ENCODE measurements around the gene DKK3.
A peak's percentile ranks its signal among the peaks of the same experiment; 100 is the strongest.

DKK3 gene

DNA sequence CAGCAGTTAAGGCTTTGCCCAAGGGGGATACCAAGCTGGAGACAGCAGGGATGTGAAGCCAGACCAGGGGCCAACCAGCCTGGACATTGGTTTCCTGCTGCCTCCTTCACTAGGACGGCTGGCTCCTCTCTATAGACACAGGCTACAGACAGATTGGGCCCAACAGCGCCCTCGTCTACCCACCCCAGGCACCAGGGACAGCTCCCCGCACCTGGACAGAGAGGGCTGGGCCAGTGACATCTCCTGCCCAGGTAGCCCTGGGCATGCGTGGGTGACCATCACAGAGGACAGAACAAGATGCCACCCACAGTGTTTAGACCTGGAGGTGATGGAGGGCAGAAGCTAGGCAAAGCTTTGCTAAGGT lies 1.2 kb downstream of the DKK3 start:
- CTCF ChIA-PET: interaction anchor here (0.6 to 4.3 kb wide), 8 partner anchors 9 to 281 kb away, joined by 3 to 19 read pairs (median 4); no protein-coding TSS in a partner anchor
- TF ChIP-seq, protein P1, sequence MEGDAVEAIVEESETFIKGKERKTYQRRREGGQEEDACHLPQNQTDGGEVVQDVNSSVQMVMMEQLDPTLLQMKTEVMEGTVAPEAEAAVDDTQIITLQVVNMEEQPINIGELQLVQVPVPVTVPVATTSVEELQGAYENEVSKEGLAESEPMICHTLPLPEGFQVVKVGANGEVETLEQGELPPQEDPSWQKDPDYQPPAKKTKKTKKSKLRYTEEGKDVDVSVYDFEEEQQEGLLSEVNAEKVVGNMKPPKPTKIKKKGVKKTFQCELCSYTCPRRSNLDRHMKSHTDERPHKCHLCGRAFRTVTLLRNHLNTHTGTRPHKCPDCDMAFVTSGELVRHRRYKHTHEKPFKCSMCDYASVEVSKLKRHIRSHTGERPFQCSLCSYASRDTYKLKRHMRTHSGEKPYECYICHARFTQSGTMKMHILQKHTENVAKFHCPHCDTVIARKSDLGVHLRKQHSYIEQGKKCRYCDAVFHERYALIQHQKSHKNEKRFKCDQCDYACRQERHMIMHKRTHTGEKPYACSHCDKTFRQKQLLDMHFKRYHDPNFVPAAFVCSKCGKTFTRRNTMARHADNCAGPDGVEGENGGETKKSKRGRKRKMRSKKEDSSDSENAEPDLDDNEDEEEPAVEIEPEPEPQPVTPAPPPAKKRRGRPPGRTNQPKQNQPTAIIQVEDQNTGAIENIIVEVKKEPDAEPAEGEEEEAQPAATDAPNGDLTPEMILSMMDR (IDR thresholded peaks at IDR 0.05; ENCODE audit: insufficient read depth, low read length, missing control alignments): no peak
- POLR2A ChIA-PET: interaction anchor here (0.6 to 0.8 kb wide), 3 partner anchors 9 to 30 kb away, joined by 3 to 4 read pairs (median 3); no protein-coding TSS in a partner anchor
- H3K4me3 ChIP-seq (ENCODE audit: low read depth, low read length): peak overlapping the region; percentile 94
- no peak for DNase-seq (ENCODE audit: low read depth, low spot score)

GRCh38 chr11:12006552-12007229 lies 1.7 kb downstream of the DKK3 start:
- POLR2A ChIA-PET: no interaction called here
- no peak for DNase-seq (ENCODE audit: low read depth, low spot score)
- peak overlapping the region; percentile 94 for H3K4me3 ChIP-seq (ENCODE audit: low read depth, low read length)
- TF ChIP-seq, protein P1 (IDR thresholded peaks at IDR 0.05; ENCODE audit: insufficient read depth, low read length, missing control alignments): no peak
- CTCF ChIA-PET: interaction anchor here (0.6 to 4.3 kb wide), 9 partner anchors 8 to 282 kb away, joined by 3 to 19 read pairs (median 5); no protein-coding TSS in a partner anchor

- CTCF ChIA-PET: interaction anchor here (1.2 to 4.3 kb wide), 7 partner anchors 11 to 207 kb away, joined by 3 to 19 read pairs (median 6); no protein-coding TSS in a partner anchor
- H3K4me3 ChIP-seq (ENCODE audit: low read depth, low read length): peak overlapping the region; percentile 4; the same call in 1 of the 2 replicates
- TF ChIP-seq, protein P1 (IDR thresholded peaks at IDR 0.05; ENCODE audit: insufficient read depth, low read length, missing control alignments): no peak
Observed at GRCh38 chr11:12005476-12005875, 3.0 kb downstream of the DKK3 start.

GRCh38 chr11:12005061-12005460 lies 3.4 kb downstream of the DKK3 start:
- ChIA-PET CTCF (interaction anchor here (1.2 to 4.3 kb wide), 7 partner anchors 10 to 217 kb away, joined by 3 to 19 read pairs (median 6); no protein-coding TSS in a partner anchor), POLR2A (no interaction called here)

More at GRCh38 chr11:12005476-12005875, 3.0 kb downstream of the DKK3 start:
- POLR2A ChIA-PET: no interaction called here
- peak; percentile 38 for DNase-seq (ENCODE audit: low read depth, low spot score)

GRCh38 chr11:12003815-12004214 lies 4.6 kb downstream of the DKK3 start:
- ChIA-PET CTCF (interaction anchor here (0.6 to 2.4 kb wide), 5 partner anchors 9 to 285 kb away, joined by 3 to 14 read pairs (median 4); no protein-coding TSS in a partner anchor), POLR2A (no interaction called here)
- no peak overlapping the region for H3K4me3 ChIP-seq (ENCODE audit: low read depth, low read length)
- no peak for DNase-seq (ENCODE audit: low read depth, low spot score)
- TF ChIP-seq, protein P1 (IDR thresholded peaks at IDR 0.05; ENCODE audit: insufficient read depth, low read length, missing control alignments): no peak

More at GRCh38 chr11:12005061-12005460, 3.4 kb downstream of the DKK3 start:
- no peak for DNase-seq (ENCODE audit: low read depth, low spot score)
- no peak overlapping the region for H3K4me3 ChIP-seq (ENCODE audit: low read depth, low read length)
- TF ChIP-seq, protein P1 (IDR thresholded peaks at IDR 0.05; ENCODE audit: insufficient read depth, low read length, missing control alignments): no peak

DNA sequence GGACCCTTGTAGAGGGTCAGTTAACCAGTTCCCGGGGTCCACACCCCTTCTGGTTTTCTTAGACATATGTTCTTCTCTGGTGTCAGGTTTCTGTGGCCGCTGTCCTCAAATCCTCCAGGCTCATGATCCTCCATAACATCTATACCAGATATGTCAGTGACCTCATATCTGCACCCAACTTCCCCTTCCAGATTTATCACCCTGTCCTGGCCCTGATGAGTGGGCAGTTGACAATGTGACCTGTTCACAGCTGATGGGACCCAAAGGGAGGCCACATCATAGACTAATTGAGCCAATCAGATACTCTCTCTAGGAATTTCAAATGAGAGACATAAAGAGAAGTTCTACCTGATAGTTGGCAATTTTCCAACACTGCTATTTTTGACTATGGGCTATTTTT lies 5.1 kb downstream of the DKK3 start:
- CTCF ChIA-PET: interaction anchor here (0.7 kb wide), 1 partner anchor 1326 kb away, joined by 3 read pairs; no protein-coding TSS in a partner anchor
- no peak for DNase-seq (ENCODE audit: low read depth, low spot score)
- H3K4me3 ChIP-seq (ENCODE audit: low read depth, low read length): no peak overlapping the region
- POLR2A ChIA-PET: no interaction called here
- TF ChIP-seq, protein P1 (IDR thresholded peaks at IDR 0.05; ENCODE audit: insufficient read depth, low read length, missing control alignments): no peak

Measured in AG04449 (cell line).